NCI-H2196 treated with DMSO at 0.1 percent for 48 hours (cell line): ENCODE results near the gene ZNF607.
"Not testable (repeated sequence)": the region's sequence is repeated elsewhere in the genome, so short reads cannot be mapped to it uniquely, and the experiment has no call there.

Source experiments
- DNase-seq: peaks from one replicate; lab custom pipeline; 2025; ENCODE audit not compliant: unreplicated experiment; lab: John Stamatoyannopoulos, UW

ZNF607 gene

GRCh38 chr19:37719111-37719926, at the start of gene ZNF607:
Gene ZNF607, minus strand, starts transcription at chr19:37719761. Its CDS starts 8,143 bp downstream, at chr19:37711618.
- peak; percentile 87 for DNase-seq

GRCh38 chr19:37763488-37763887, 43.9 kb upstream of the ZNF607 start:
- DNase-seq, result no peak

GRCh38 chr19:37757683-37758082, 38.1 kb upstream of the ZNF607 start:
- DNase-seq, result not testable (repeated sequence)

- DNase-seq, result no peak
Measured at GRCh38 chr19:37738371-37738770, 18.8 kb upstream of the ZNF607 start.

- DNase-seq, result no peak
Measured at GRCh38 chr19:37725181-37725580, 5.6 kb upstream of the ZNF607 start.

DNA sequence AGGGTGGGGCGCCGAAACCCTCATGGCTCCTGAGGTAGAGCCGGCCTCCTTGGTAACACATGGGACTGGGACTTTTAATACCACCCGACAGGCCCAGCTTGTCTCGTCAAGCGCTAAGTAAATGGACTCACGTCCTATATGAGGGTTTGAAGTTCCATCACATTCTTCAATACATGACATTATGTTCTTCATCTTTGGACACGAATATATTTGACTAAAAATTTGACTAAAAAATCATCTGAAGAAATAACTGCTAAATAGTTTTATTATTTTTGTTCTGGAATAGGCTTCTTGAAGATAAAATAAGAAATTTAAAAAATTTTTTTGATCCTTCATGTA, 335 bp upstream of the ZNF607 start:
- DNase-seq, result no peak

DNA sequence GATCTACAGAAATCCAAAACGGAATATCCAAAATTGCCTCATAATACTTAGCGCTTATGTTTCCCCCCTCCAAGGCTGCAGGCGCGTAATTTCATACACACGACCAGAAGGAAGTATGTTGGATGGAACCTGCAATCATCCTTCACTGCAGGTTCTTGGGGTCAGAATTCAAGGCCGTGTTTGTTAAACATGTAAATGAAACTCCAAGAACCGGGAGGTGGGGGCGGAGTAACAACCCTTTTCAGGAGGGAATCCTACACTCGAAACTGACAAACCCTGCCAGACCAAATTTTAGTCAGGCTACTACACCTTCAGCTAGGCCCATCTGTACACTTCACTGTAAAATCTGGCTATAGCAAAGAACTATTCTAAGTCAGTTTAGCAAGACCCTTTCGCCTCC, 1.3 kb downstream of the ZNF607 start:
- DNase-seq, result no peak

GRCh38 chr19:37716140-37716539, 3.4 kb downstream of the ZNF607 start:
- DNase-seq, result no peak

- no peak for DNase-seq
Measured at GRCh38 chr19:37706052-37706605, 13.4 kb downstream of the ZNF607 start.

DNA sequence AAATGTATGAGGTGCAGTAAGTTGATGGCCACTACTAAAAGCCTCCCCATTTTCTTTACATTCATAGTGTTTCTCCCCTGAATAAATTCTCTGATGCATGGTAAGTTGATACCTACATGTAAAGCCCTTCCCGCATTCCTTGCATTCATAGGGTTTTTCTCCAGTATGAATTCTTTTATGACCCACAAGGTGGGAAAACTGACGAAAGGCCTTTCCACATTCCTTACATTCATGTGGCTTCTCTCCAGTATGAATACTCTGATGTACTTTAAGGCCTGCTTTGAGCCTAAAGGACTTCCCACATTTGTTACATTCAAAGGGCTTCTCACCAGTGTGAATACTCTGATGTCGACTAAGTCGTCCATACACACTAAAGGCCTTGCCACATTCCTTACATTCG, 20.5 kb downstream of the ZNF607 start:
- no peak for DNase-seq

- DNase-seq, result no peak
Measured at GRCh38 chr19:37698216-37698615, 21.3 kb downstream of the ZNF607 start.

DNA sequence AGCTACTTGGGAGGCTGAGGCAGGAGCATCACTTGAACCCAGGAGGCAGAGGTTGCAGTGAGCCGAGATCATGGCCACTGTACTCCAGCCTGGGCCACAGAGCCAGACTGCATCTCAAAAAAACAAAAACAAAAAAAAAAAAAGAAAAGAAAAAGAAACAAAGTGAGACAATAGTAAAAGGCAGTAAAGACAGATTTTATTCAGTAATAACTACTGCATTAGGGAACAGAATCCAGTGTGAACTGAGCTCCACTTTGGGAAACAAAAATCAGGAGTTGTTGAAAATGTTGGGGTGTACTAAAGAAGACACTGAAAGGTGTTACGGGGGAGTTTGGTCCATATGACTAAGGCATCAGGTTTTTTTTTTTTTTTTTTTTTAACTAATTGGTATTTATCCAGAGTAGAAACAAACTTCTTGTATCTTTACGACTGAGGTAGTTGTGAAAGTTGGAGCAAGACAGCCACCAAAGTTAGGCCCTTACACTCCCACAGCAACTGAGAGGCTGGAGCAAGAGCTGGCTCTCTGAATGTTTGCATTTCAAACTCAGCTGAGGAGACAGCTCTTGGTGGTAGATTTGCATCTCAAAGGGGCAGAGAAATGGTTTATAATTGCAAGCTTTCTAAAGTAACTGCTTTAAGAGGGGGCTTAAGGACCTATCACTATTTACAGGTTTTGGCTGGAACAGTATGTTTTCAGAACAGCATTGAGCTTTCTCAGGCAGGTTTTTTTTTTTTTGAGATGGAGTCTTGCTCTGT, 24.2 kb downstream of the ZNF607 start:
- DNase-seq, result no peak

- no peak for DNase-seq
Measured at GRCh38 chr19:37692956-37693620, 26.5 kb downstream of the ZNF607 start.

DNA sequence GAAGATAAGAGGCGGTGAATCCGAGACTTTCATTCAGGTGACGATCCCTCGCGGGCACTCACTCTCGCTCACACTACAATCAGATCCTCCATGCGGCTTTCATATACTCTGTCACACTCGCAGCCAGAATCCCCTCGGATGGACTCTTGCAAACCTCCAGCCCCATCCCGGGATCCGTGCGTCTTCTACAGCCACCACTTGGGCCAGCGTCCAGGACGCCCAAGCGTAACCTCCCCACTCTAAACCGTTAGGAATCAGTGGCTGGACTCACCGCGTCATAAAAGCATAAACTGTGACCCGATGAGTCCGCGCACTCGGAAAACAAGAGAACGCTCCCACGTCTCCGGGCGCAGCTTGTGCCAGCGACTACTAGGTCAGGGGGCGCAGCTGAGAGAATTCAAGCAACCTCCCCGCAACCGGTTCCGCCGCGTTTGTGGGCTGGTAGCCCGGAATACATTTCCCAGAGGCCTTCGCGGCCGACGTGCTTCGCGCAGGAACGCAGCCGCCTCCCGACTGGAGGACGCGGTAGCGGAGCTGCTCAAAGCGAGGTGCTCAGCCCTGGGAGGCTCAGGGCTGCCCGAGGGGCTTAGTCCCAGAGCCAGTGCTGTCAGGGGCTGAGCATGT, 27.6 kb downstream of the ZNF607 start:
- DNase-seq, result no peak

DNA sequence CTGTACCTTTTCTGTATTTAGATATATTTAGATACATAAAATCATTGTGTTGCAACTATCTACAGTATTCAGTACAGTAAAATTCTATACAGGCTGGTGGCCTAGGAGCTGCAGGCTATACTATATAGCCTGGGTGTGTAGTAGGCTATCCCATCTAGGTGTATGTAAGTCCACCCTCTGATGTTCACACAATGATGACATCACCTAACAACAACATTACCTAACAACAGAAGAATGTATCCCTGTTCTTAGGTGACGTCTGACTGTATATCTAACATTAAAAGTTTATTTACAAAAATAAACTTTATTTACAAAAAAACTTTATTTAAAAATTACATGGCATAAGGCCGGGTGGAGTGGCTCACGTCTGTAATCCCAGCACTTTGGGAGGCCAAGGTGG, 36.0 kb downstream of the ZNF607 start:
- DNase-seq, result no peak

- no peak for DNase-seq
Measured at GRCh38 chr19:37669450-37669914, 50.1 kb downstream of the ZNF607 start.

DNA sequence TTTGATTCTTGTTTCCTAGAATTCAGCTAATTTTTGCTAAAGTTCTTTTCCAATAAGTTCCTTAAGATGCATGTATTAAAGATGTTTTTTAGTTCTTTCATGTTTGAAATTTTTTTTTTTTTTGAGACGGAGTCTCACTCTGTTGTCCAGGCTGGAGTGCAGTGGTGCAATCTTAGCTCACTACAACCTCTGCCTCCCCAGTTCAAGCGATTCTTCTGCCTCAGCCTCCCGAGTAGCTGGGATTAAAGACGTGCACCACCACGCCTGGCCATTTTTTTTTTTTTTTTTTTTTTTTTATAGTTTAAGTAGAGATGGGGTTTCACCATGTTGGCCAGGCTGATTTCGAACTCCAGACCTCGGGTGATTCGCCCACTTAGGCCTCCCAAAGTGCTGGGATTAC, 62.4 kb downstream of the ZNF607 start:
- DNase-seq, result not testable (repeated sequence)

DNA sequence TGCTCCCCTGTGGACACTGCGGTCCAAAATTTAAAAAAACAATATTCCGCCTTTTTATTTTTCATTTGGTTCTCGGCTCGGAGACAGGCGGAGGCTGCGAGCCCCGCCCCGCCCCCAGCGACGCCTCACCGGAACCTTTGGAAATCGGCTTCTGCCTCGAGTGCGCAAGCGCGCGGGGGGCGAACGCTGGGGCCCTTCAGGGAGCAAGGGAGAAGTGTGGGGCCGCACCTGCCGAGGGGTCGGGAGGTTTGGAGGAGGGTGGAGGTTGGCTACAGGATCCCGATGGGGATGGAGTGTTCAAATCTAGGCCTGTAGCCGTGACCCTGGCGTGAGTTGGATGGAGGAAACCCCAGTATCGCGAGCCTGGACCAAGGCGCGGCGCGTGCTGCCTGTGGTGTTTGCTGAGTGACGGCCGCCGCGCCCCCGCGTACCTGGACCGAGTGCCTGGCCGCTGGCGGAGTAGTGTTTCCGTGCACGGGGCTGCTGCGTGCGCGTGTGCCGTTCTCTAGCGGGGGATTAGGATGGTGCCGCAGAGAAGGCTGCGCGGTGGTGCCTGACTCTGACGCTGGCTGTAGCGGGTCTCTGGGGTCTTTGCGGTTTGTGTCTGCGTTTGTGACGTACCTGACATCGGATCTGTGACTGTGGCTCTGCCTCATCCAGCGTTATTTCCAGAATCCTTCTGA, 63.7 kb downstream of the ZNF607 start:
- DNase-seq, result peak; percentile 87

DNA sequence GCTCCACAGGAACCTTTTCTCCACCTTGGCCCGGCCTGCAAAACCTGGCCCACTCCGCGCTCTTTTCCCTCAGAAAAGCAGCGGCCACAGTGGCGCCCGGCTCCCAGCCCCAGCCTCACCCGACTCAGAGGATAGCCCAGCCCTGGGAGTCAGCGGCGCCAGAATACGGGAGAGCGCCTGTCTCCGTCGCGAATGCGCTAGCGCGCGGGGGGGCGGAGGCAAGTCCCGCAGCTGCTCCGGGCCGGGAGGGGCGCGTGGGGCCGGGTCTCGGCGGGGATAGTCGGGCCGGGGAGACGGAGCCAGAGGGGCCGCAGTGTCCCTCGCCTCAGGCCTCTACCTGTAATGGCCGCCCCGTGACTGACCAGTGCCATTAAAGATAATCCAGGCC, 64.3 kb downstream of the ZNF607 start, which contains the start of gene ZFP30:
TSS of gene ZFP30 (minus strand) at position 165 of the 388 bp plus-strand sequence. CDS start 7,643 bp downstream, outside the sequence.
- DNase-seq, result peak; percentile 84

DNA sequence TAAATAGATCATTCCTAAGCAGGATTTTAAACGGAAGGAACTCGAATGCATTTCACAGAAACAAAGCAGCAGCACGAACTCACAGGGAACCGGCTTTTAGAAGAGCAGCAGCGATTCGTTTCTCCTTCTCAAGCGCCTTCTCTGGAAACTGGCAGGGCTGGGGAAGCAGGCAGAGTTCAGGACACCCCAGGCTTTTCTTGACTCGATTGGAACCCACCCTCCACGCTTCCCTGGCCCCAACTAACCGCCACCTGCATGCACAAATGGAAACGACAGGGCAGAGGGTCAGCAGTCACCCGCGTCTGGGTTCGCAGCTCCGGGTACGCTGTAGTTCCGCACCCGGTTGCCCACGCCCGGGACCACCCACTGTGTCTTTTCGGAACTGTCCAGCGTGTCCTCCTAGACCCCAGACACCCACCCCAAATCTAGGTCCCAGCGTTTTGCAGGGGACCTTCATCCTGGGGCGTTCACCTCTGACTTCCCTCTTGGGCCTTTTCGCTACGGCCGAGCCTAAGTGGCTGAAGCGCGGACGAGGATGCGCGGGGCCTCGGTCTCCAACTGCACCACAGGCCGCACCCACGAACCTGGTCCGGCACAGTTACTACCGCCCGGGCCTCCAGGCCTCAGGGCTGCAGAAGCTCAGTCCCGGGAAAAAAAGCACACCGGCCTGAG, 64.8 kb downstream of the ZNF607 start:
- DNase-seq, result no peak
